ENCODE data around the gene RBMS3. TPM values are rescaled to one million over a fixed set of nuclear protein-coding genes. Genes with fewer than 3 reads are reported as not detected.

Gene RBMS3
- total and polyA plus RNA-seq, 5 donors from 2014 or later, result 5.2 to 18.8 (median 8.5) TPM

DNA sequence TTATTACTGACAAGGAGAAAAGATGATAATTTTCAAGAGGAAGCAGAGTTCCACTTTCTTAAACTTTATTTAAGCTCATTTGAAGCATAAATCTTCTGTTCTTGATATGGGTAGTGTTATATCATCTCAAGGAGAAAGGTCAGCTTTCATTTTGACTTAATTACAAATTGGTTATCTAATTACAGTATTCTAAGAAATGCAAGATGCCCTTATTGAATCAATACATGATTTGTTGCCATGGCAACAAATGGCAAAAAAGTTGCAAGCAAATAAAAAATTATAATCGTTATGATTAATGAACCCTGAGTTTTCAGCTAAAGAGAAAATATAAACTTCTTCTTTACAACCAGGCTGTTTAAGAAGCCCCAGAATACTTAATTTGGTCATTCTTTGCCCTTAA lies 622.7 kb downstream of the RBMS3 start:
- Histone ChIP-seq H3K4me3 (ENCODE audit: low read depth, low read length) (no peak overlapping the region), H3K27me3 (ENCODE audit: control insufficient read depth, insufficient read depth, low read length) (no peaks in the 10 kb centered on the region), H3K4me1 (ENCODE audit: control insufficient read depth, insufficient read depth, low read length, poor library complexity, severe bottlenecking) (no peaks in the 10 kb centered on the region), H3K9me3 (ENCODE audit: control insufficient read depth in 2 of 2, low read length in 2 of 2) (no peaks in the 10 kb centered on the region), H3K27ac (ENCODE audit: insufficient read depth, low read length, poor library complexity, severe bottlenecking) (no peak overlapping the region), H3K36me3 (ENCODE audit: control insufficient read depth, insufficient read depth, low read length) (no peaks in the 10 kb centered on the region)
- no peaks in the 10 kb centered on the region for H3K4me1 Mint-ChIP-seq
- no peak for ATAC-seq (ENCODE audit: low read depth in 2 of 2)
- DNase-seq, result no peak
- H3K9me3 Mint-ChIP-seq, result peaks cover 0 to 2% (median 0%) of the 10 kb centered on the region in 7 donors
- no peak overlapping the region for H3K27ac Mint-ChIP-seq
- no peaks in the 10 kb centered on the region for H3K27me3 Mint-ChIP-seq
- H3K4me3 Mint-ChIP-seq, result no peak overlapping the region
- H3K36me3 Mint-ChIP-seq, result peaks cover 4% of the 10 kb centered on the region

- ATAC-seq (ENCODE audit: low read depth in 2 of 2) (no peak), DNase-seq (no peak)
- peaks cover 0 to 3% (median 0%) of the 10 kb centered on the region in 7 donors for H3K9me3 Mint-ChIP-seq
- no peak overlapping the region for H3K4me3 ChIP-seq (ENCODE audit: low read depth, low read length)
- H3K27ac Mint-ChIP-seq, result no peak overlapping the region
- H3K27me3 Mint-ChIP-seq, result no peaks in the 10 kb centered on the region
- H3K27me3 ChIP-seq (ENCODE audit: control insufficient read depth, insufficient read depth, low read length), result no peaks in the 10 kb centered on the region
- no peaks in the 10 kb centered on the region for H3K36me3 ChIP-seq (ENCODE audit: control insufficient read depth, insufficient read depth, low read length)
- H3K4me1 Mint-ChIP-seq, result no peaks in the 10 kb centered on the region
- no peak overlapping the region for H3K27ac ChIP-seq (ENCODE audit: insufficient read depth, low read length, poor library complexity, severe bottlenecking)
- peaks cover 4% of the 10 kb centered on the region for H3K36me3 Mint-ChIP-seq
- H3K9me3 ChIP-seq (ENCODE audit: control insufficient read depth in 2 of 2, low read length in 2 of 2), result no peaks in the 10 kb centered on the region
- H3K4me1 ChIP-seq (ENCODE audit: control insufficient read depth, insufficient read depth, low read length, poor library complexity, severe bottlenecking), result no peaks in the 10 kb centered on the region
- no peak overlapping the region for H3K4me3 Mint-ChIP-seq
Measured at GRCh38 chr3:29906906-29907305, 626.0 kb downstream of the RBMS3 start.

DNA sequence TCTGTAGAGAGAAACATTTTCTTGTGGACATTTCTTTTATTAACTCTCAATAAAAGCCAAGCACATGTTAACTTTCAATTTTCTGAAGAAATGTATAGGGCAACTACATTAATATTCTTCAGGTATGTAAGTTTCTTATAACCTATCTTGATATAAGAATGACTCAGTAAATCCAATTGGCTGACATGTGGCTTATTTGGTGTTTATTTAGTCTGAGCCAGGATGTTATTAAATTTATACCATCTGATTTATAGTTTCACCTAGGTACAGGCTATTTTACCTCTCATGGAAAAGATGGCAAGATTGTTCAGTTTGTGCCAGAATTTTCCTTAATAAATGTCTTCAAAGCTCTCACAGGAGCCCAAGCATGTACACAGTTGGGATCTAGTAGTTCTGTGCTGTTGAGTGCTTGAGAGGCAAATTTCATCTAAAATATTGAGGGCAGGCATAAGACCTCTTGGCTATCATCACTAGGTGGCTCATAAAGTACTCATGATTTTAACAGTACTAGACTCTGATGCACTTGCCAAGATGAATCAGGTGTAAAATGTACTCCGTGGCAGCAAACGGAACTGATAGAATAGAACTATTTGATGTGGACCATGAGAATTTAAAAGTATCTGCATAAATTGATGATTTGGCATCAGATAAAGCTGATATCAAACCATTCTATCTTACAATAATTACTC lies 631.9 kb downstream of the RBMS3 start:
- Histone ChIP-seq H3K27me3 (ENCODE audit: control insufficient read depth, insufficient read depth, low read length) (no peaks in the 10 kb centered on the region), H3K4me3 (ENCODE audit: low read depth, low read length) (no peak overlapping the region), H3K36me3 (ENCODE audit: control insufficient read depth, insufficient read depth, low read length) (no peaks in the 10 kb centered on the region), H3K4me1 (ENCODE audit: control insufficient read depth, insufficient read depth, low read length, poor library complexity, severe bottlenecking) (no peaks in the 10 kb centered on the region), H3K9me3 (ENCODE audit: control insufficient read depth in 2 of 2, low read length in 2 of 2) (no peaks in the 10 kb centered on the region), H3K27ac (ENCODE audit: insufficient read depth, low read length, poor library complexity, severe bottlenecking) (no peak overlapping the region)
- DNase-seq (no peak), ATAC-seq (ENCODE audit: low read depth in 2 of 2) (no peak)
- H3K27me3 Mint-ChIP-seq, result no peaks in the 10 kb centered on the region
- no peak overlapping the region for H3K4me3 Mint-ChIP-seq
- no peak overlapping the region for H3K27ac Mint-ChIP-seq
- H3K9me3 Mint-ChIP-seq, result peaks cover 0 to 2% (median 0%) of the 10 kb centered on the region in 7 donors
- no peaks in the 10 kb centered on the region for H3K36me3 Mint-ChIP-seq
- no peaks in the 10 kb centered on the region for H3K4me1 Mint-ChIP-seq

DNA sequence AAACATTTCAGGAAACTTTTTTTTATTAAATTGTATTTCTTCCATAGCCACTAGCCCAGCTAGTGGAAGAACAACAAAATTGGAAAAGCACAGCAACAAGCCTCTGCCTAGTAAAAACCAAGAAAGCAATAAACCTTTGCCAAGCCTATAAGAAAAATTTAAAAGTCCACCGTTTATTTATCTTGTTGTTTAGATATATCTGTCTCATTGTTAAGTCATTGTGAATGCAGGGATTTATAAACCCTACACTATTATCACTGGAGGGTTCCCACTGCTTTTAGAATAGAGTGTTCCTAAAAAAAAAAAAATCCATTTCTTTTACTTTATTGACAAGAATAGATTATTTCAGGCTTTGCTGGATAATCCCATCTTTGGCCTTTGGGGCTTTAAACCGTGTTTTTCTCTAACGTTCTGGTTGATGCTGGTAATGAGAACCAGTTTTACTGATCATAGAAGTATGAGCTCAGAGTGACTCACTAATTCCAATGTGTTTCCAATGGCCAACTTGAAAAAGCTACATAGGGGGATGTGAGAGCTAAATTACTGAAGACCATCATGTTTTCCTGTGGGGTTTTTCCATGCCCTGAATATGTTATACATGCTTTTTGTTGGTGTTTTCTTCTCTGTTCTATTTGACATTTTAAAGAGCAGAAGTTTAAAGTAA lies 634.1 kb downstream of the RBMS3 start:
- no peak for ATAC-seq (ENCODE audit: low read depth in 2 of 2)
- Histone ChIP-seq H3K4me3 (ENCODE audit: low read depth, low read length) (no peak overlapping the region), H3K36me3 (ENCODE audit: control insufficient read depth, insufficient read depth, low read length) (no peaks in the 10 kb centered on the region), H3K9me3 (ENCODE audit: control insufficient read depth in 2 of 2, low read length in 2 of 2) (no peaks in the 10 kb centered on the region), H3K27ac (ENCODE audit: insufficient read depth, low read length, poor library complexity, severe bottlenecking) (no peak overlapping the region), H3K4me1 (ENCODE audit: control insufficient read depth, insufficient read depth, low read length, poor library complexity, severe bottlenecking) (no peaks in the 10 kb centered on the region), H3K27me3 (ENCODE audit: control insufficient read depth, insufficient read depth, low read length) (no peaks in the 10 kb centered on the region)
- Mint-ChIP-seq H3K27ac (no peak overlapping the region), H3K27me3 (no peaks in the 10 kb centered on the region), H3K9me3 (peaks cover 0 to 1% (median 0%) of the 10 kb centered on the region in 7 donors), H3K4me1 (no peaks in the 10 kb centered on the region), H3K4me3 (no peak overlapping the region), H3K36me3 (no peaks in the 10 kb centered on the region)
- no peak for DNase-seq

DNA sequence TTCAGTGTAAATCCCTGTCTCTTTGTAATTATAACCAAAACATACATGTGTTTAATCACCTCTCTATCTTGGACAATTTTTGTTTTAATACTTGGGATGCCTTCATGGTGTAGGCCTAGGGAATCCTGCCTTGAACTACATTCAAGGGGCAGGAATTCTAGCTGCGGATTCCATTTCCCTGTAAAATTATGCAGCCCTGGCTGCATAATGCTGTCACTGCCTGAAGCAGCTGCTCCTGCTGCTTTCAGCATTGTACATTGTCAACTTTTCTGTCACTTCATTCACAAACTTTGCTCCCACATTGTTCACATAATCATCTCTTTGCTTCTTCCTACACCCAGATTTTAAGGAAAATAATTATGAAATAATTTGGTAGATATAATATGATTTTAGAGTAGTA lies 638.7 kb downstream of the RBMS3 start:
- Histone ChIP-seq H3K9me3 (ENCODE audit: control insufficient read depth in 2 of 2, low read length in 2 of 2) (no peaks in the 10 kb centered on the region), H3K27ac (ENCODE audit: insufficient read depth, low read length, poor library complexity, severe bottlenecking) (no peak overlapping the region), H3K4me1 (ENCODE audit: control insufficient read depth, insufficient read depth, low read length, poor library complexity, severe bottlenecking) (no peaks in the 10 kb centered on the region), H3K36me3 (ENCODE audit: control insufficient read depth, insufficient read depth, low read length) (no peaks in the 10 kb centered on the region), H3K4me3 (ENCODE audit: low read depth, low read length) (no peak overlapping the region), H3K27me3 (ENCODE audit: control insufficient read depth, insufficient read depth, low read length) (no peaks in the 10 kb centered on the region)
- Mint-ChIP-seq H3K27ac (no peak overlapping the region), H3K9me3 (no peaks in the 10 kb centered on the region), H3K4me1 (no peaks in the 10 kb centered on the region), H3K27me3 (no peaks in the 10 kb centered on the region), H3K36me3 (no peaks in the 10 kb centered on the region), H3K4me3 (no peak overlapping the region)
- DNase-seq, result no peak
- no peak for ATAC-seq (ENCODE audit: low read depth in 2 of 2)

DNA sequence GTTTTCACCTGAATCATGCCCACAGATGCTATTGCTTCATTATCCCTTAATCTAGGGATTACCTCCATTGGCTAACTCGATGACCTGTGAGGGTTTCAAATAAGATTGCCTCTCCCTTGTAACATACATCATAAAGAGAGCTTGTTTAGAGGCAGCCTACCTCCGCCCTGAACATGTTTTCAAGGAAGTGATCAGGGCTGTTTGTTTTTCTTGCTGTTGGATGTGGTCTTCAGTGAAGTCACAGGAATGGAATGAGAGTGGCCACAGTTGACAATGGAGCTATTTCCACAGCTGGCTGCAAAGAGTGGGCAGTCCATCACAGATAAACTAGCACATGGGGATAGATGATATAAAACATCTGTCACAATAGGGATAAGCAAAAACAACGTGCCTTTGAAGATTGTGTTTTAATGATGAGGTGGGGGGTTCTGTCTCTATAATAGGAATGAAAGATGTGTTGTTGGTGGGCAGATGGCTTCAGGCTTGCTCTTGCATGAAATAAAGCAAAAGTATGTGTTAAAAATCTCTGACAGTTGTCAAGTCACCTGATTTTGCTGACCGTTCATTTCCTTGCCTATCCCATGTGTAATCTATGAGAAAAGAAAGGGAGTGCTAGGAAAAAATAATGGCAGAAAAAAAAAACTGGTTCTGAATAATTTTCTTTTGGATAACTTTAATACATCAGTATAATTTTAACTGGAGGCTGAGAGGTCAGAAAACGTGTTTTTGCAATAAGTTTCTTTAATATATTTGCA lies 642.3 kb downstream of the RBMS3 start:
- ATAC-seq (ENCODE audit: low read depth in 2 of 2), result no peak
- Mint-ChIP-seq H3K27me3 (no peaks in the 10 kb centered on the region), H3K9me3 (no peaks in the 10 kb centered on the region)

GRCh38 chr3:29924783-29925561 lies 644.1 kb downstream of the RBMS3 start:
- H3K27ac ChIP-seq (ENCODE audit: insufficient read depth, low read length, poor library complexity, severe bottlenecking), result no peak overlapping the region
- DNase-seq (no peak), ATAC-seq (ENCODE audit: low read depth in 2 of 2) (no peak)
- no peak overlapping the region for H3K4me3 Mint-ChIP-seq
- H3K9me3 Mint-ChIP-seq, result no peaks in the 10 kb centered on the region
- H3K27me3 Mint-ChIP-seq, result no peaks in the 10 kb centered on the region
- H3K36me3 ChIP-seq (ENCODE audit: control insufficient read depth, insufficient read depth, low read length), result no peaks in the 10 kb centered on the region
- H3K4me1 ChIP-seq (ENCODE audit: control insufficient read depth, insufficient read depth, low read length, poor library complexity, severe bottlenecking), result no peaks in the 10 kb centered on the region
- H3K27ac Mint-ChIP-seq, result no peak overlapping the region
- H3K4me1 Mint-ChIP-seq, result no peaks in the 10 kb centered on the region
- no peaks in the 10 kb centered on the region for H3K9me3 ChIP-seq (ENCODE audit: control insufficient read depth in 2 of 2, low read length in 2 of 2)
- H3K27me3 ChIP-seq (ENCODE audit: control insufficient read depth, insufficient read depth, low read length), result no peaks in the 10 kb centered on the region
- H3K36me3 Mint-ChIP-seq, result no peaks in the 10 kb centered on the region
- no peak overlapping the region for H3K4me3 ChIP-seq (ENCODE audit: low read depth, low read length)

More for the DNA sequence above, 642.3 kb downstream of the RBMS3 start:
- H3K4me3 ChIP-seq (ENCODE audit: low read depth, low read length), result no peak overlapping the region
- no peaks in the 10 kb centered on the region for H3K27me3 ChIP-seq (ENCODE audit: control insufficient read depth, insufficient read depth, low read length)
- no peaks in the 10 kb centered on the region for H3K4me1 ChIP-seq (ENCODE audit: control insufficient read depth, insufficient read depth, low read length, poor library complexity, severe bottlenecking)
- H3K4me3 Mint-ChIP-seq, result no peak overlapping the region
- no peak for DNase-seq
- no peaks in the 10 kb centered on the region for H3K36me3 Mint-ChIP-seq
- no peaks in the 10 kb centered on the region for H3K4me1 Mint-ChIP-seq
- H3K9me3 ChIP-seq (ENCODE audit: control insufficient read depth in 2 of 2, low read length in 2 of 2), result no peaks in the 10 kb centered on the region
- H3K36me3 ChIP-seq (ENCODE audit: control insufficient read depth, insufficient read depth, low read length), result no peaks in the 10 kb centered on the region
- no peak overlapping the region for H3K27ac ChIP-seq (ENCODE audit: insufficient read depth, low read length, poor library complexity, severe bottlenecking)
- no peak overlapping the region for H3K27ac Mint-ChIP-seq

Data from CD4-positive, CD25-positive, alpha-beta regulatory T cell (primary cell).